CD14-positive monocyte (primary cell): Measurements from ENCODE around the gene ZNF598. TPM values are rescaled to one million over a fixed set of nuclear protein-coding genes. Genes with fewer than 3 reads are reported as not detected.

Source experiments
- DNase-seq, 3 donors: peaks; one replicate each; pipeline ENCODE4 v3.0.0-alpha.2; 2011 to 2022
- H2AFZ ChIP-seq: 2 replicates; pipeline ENCODE4 v1.6.0; 2012; ENCODE audit warnings: mild to moderate bottlenecking, low read depth, low read length, inconsistent platforms; ENCODE audit not compliant: insufficient read depth, poor library complexity, severe bottlenecking
- H3K27ac ChIP-seq, 2 donors: 1 replicate in 1 of 2; 2 replicates in 1 of 2; pipeline ENCODE4 v1.5.1; 2012 to 2013; ENCODE audit warnings: low read length in 2 of 2, control low read depth in 1 of 2, inconsistent platforms in 1 of 2, low read depth in 1 of 2, mild to moderate bottlenecking in 1 of 2
- H3K27me3 ChIP-seq, 2 donors: one replicate each; pipeline versions ENCODE4 v1.6.0 to v1.6.1; 2011 to 2013; ENCODE audit warnings: low read length in 2 of 2; ENCODE audit not compliant: control insufficient read depth in 2 of 2, insufficient read depth in 2 of 2
- H3K36me3 ChIP-seq, 2 donors: replicated peaks in 1 of 2; 1 replicate in 1 of 2; 2 replicates in 1 of 2; pipeline versions ENCODE4 v1.5.1 to v1.6.1; 2012 to 2013; ENCODE audit warnings: low read length in 2 of 2, control low read depth in 1 of 2, inconsistent platforms in 1 of 2, mild to moderate bottlenecking in 1 of 2; ENCODE audit not compliant: insufficient read depth in 2 of 2, control insufficient read depth in 1 of 2
- H3K4me1 ChIP-seq, 2 donors: 1 replicate in 1 of 2; 2 replicates in 1 of 2; pipeline versions ENCODE4 v1.5.1 to v1.6.1; 2012 to 2013; ENCODE audit warnings: low read length in 2 of 2, control low read depth in 1 of 2, inconsistent platforms in 1 of 2, mild to moderate bottlenecking in 1 of 2, moderate library complexity in 1 of 2; ENCODE audit not compliant: insufficient read depth in 2 of 2, control insufficient read depth in 1 of 2
- H3K4me2 ChIP-seq: replicated peaks from 2 replicates; pipeline ENCODE3; 2012; ENCODE audit warnings: low read length, moderate library complexity, mild to moderate bottlenecking; ENCODE audit not compliant: poor library complexity, severe bottlenecking; ENCODE audit errors: extremely low read depth
- H3K4me3 ChIP-seq, 3 experiments: fragments of 200-600 bp in 1 of 3; sonication (generic) in 1 of 3; replicated peaks in 1 of 3; 1 replicate in 2 of 3; 2 replicates in 1 of 3; pipeline ENCODE4 v1.5.1; 2011 to 2013; ENCODE audit warnings: low read length in 3 of 3, mild to moderate bottlenecking in 3 of 3, control low read depth in 2 of 3, low read depth in 2 of 3, inconsistent platforms in 1 of 3, moderate library complexity in 1 of 3
- H3K79me2 ChIP-seq: 2 replicates; pipeline ENCODE4 v1.6.0; 2012; ENCODE audit warnings: mild to moderate bottlenecking, control low read depth, inconsistent platforms, low read length, moderate library complexity; ENCODE audit not compliant: insufficient read depth
- H3K9ac ChIP-seq: 2 replicates; pipeline ENCODE4 v1.6.0; 2017; ENCODE audit warnings: low read length, mild to moderate bottlenecking; ENCODE audit not compliant: insufficient read depth, poor library complexity, severe bottlenecking
- H3K9me3 ChIP-seq, 2 donors: replicated peaks in 1 of 2; 1 replicate in 1 of 2; 2 replicates in 1 of 2; pipeline versions ENCODE4 v1.5.1 to v1.6.1; 2012 to 2013; ENCODE audit warnings: low read length in 2 of 2, control low read depth in 1 of 2; ENCODE audit not compliant: control insufficient read depth in 1 of 2, insufficient read depth in 1 of 2
- H4K20me1 ChIP-seq: 2 replicates; pipeline ENCODE4 v1.6.0; 2012; ENCODE audit warnings: mild to moderate bottlenecking, low read length, control low read depth, moderate library complexity; ENCODE audit not compliant: insufficient read depth
- H3K27ac Mint-ChIP-seq, 7 donors: one replicate each; pipeline ENCODE4 v1.8.0; 2020; ENCODE audit warnings: mild to moderate bottlenecking in 7 of 7, mixed read lengths in 7 of 7, moderate library complexity in 6 of 7, inconsistent platforms in 2 of 7
- H3K27me3 Mint-ChIP-seq, 3 donors: one replicate each; pipeline ENCODE4 v1.8.0; 2021 to 2022; ENCODE audit warnings: low read depth in 3 of 3, mild to moderate bottlenecking in 3 of 3, mixed read lengths in 3 of 3, moderate library complexity in 3 of 3, inconsistent platforms in 1 of 3
- H3K36me3 Mint-ChIP-seq, 2 donors: one replicate each; pipeline ENCODE4 v1.8.0; 2020; ENCODE audit warnings: mixed read lengths in 2 of 2, inconsistent platforms in 1 of 2, mild to moderate bottlenecking in 1 of 2
- H3K4me1 Mint-ChIP-seq: one replicate; pipeline ENCODE4 v1.8.0; 2020; ENCODE audit warnings: mild to moderate bottlenecking, mixed read lengths
- H3K4me3 Mint-ChIP-seq, 2 donors: one replicate each; pipeline ENCODE4 v1.8.0; 2020; ENCODE audit warnings: mild to moderate bottlenecking in 2 of 2, mixed read lengths in 2 of 2, moderate library complexity in 1 of 2
- H3K9me3 Mint-ChIP-seq, 7 donors: one replicate each; pipeline ENCODE4 v1.8.0; 2020 to 2022; ENCODE audit warnings: mixed read lengths in 7 of 7, mild to moderate bottlenecking in 6 of 7, moderate library complexity in 6 of 7, inconsistent platforms in 2 of 7
- WGBS: methylation state at CpG from one replicate; pipeline ENCODE4 v1.1.5; 2013; ENCODE audit warnings: missing lambda C conversion rate; ENCODE audit not compliant: insufficient coverage; 5-methylcytosine and 5-hydroxymethylcytosine counted together
- intact Hi-C, 2 donors: fragments of 100-400 bp; cut with micrococcal nuclease; formaldehyde crosslinking; loops; one replicate each; pipeline versions ENCODE4 v1.15.0 to v1.15.1; 2023
- polyA plus RNA-seq, 3 donors: library from polyadenylated mRNA; depleted of rRNA in 1 of 3; unstranded in 2 of 3; stranded (reverse) in 1 of 3; fragments of 300-500 nt in 2 of 3; fragments of >200 nt in 1 of 3; fragmentation: Illumina TruSeq in 2 of 3; gene quantifications; 1 replicate in 2 of 3; 2 replicates in 1 of 3; pipeline ENCODE4 v1.2.3, GENCODE V29; 2012 to 2021
- TF ChIP-seq, protein P1 (sequence below): fragments of 200-600 bp; IDR thresholded peaks from one replicate; pipeline ENCODE4 v1.8.0; 2022; ENCODE audit warnings: antibody characterized with exemption, mild to moderate bottlenecking

Gene ZNF598
- polyA plus RNA-seq, 3 donors = 1.4 to 42.1 (median 1.5) TPM

GRCh38 chr16:1990101-1990350 lies 19.6 kb downstream of the ZNF598 start:
- intact Hi-C loops = no loop called here

GRCh38 chr16:1989209-1990100 lies 20.2 kb downstream of the ZNF598 start, which contains the start of gene SYNGR3:
Gene SYNGR3 (plus strand): TSS chr16:1989970. CDS start chr16:1990103, 133 bp downstream.
- Mint-ChIP-seq H3K4me1 (peaks cover 26% of the 10 kb centered on the region), H3K9me3 (peaks cover 0 to 16% (median 11%) of the 10 kb centered on the region in 7 donors), H3K27me3 (peaks cover 35 to 52% (median 45%) of the 10 kb centered on the region in 3 donors), H3K36me3 (peaks cover 25 to 28% of the 10 kb centered on the region in 2 donors), H3K4me3 (peak within 1 kb of the TSS; percentile 27 to 79), H3K27ac (peak within 1 kb of the TSS in 2 of 7 donors; percentile 56 to 69)
- TF ChIP-seq, protein P1, sequence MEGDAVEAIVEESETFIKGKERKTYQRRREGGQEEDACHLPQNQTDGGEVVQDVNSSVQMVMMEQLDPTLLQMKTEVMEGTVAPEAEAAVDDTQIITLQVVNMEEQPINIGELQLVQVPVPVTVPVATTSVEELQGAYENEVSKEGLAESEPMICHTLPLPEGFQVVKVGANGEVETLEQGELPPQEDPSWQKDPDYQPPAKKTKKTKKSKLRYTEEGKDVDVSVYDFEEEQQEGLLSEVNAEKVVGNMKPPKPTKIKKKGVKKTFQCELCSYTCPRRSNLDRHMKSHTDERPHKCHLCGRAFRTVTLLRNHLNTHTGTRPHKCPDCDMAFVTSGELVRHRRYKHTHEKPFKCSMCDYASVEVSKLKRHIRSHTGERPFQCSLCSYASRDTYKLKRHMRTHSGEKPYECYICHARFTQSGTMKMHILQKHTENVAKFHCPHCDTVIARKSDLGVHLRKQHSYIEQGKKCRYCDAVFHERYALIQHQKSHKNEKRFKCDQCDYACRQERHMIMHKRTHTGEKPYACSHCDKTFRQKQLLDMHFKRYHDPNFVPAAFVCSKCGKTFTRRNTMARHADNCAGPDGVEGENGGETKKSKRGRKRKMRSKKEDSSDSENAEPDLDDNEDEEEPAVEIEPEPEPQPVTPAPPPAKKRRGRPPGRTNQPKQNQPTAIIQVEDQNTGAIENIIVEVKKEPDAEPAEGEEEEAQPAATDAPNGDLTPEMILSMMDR = no peak
- no peaks in the 10 kb centered on the region for H3K79me2 ChIP-seq
- H4K20me1 ChIP-seq = peaks cover 7% of the 10 kb centered on the region
- H3K9me3 ChIP-seq = peaks cover 7 to 8% of the 10 kb centered on the region in 2 donors
- H3K4me3 ChIP-seq = peak within 1 kb of the TSS in 1 of 3 experiments; percentile 17
- peak within 1 kb of the TSS; percentile 34 for H3K4me2 ChIP-seq
- 9% methylated on average over 55 of the region's 67 CpGs for WGBS
- intact Hi-C loops = no loop called here
- peaks cover 20 to 33% of the 10 kb centered on the region in 2 donors for H3K27me3 ChIP-seq
- no peak within 1 kb of the TSS for H3K27ac ChIP-seq
- H3K9ac ChIP-seq = peak within 1 kb of the TSS; percentile 19
- peak within 1 kb of the TSS; percentile 54 for H2AFZ ChIP-seq
- H3K4me1 ChIP-seq = peaks cover 28 to 29% of the 10 kb centered on the region in 2 donors
- no peak for DNase-seq
- peaks cover 12 to 18% of the 10 kb centered on the region in 2 donors for H3K36me3 ChIP-seq

More at GRCh38 chr16:1990101-1990350, 19.6 kb downstream of the ZNF598 start:
- H3K9me3 Mint-ChIP-seq = peaks cover 0 to 16% (median 11%) of the 10 kb centered on the region in 7 donors
- DNase-seq = no peak
- no peak overlapping the region for H3K27ac Mint-ChIP-seq
- peaks cover 20 to 33% of the 10 kb centered on the region in 2 donors for H3K27me3 ChIP-seq
- H3K79me2 ChIP-seq = no peaks in the 10 kb centered on the region
- peaks cover 2% of the 10 kb centered on the region for H4K20me1 ChIP-seq
- H3K9ac ChIP-seq = no peak overlapping the region
- H3K4me1 Mint-ChIP-seq = peaks cover 20% of the 10 kb centered on the region
- H3K4me1 ChIP-seq = peaks cover 23% of the 10 kb centered on the region in 2 donors
- TF ChIP-seq, protein P1 = no peak
- H3K9me3 ChIP-seq = peaks cover 7 to 8% of the 10 kb centered on the region in 2 donors
- peaks cover 12 to 18% of the 10 kb centered on the region in 2 donors for H3K36me3 ChIP-seq
- peak overlapping the region; percentile 34 for H3K4me2 ChIP-seq
- no peak overlapping the region for H3K27ac ChIP-seq
- no peak overlapping the region for H3K4me3 ChIP-seq
- H3K36me3 Mint-ChIP-seq = peaks cover 25 to 26% of the 10 kb centered on the region in 2 donors
- peaks cover 35 to 52% (median 42%) of the 10 kb centered on the region in 3 donors for H3K27me3 Mint-ChIP-seq
- H3K4me3 Mint-ChIP-seq = no peak overlapping the region
- H2AFZ ChIP-seq = no peak overlapping the region
- 3% methylated on average over 11 of the region's 25 CpGs for WGBS
